Mesendoderm (in vitro differentiated cells): ENCODE measurements around the gene SLC29A4.
"Not testable (repeated sequence)": the region's sequence is repeated elsewhere in the genome, so short reads cannot be mapped to it uniquely, and the experiment has no call there.

Experiments used
- DNase-seq: peaks from one replicate; pipeline ENCODE4 v3.0.0; 2013
- H2AK5ac ChIP-seq: 2 replicates; pipeline ENCODE4 v1.6.1; 2013; ENCODE audit warnings: low read length, inconsistent platforms
- H2BK120ac ChIP-seq: 2 replicates; pipeline ENCODE4 v1.6.1; 2013; ENCODE audit warnings: low read depth, mild to moderate bottlenecking, low read length, moderate library complexity, mixed read lengths
- H2BK15ac ChIP-seq: replicated peaks from 2 replicates; pipeline ENCODE4 v1.6.1; 2013; ENCODE audit warnings: low read depth, mild to moderate bottlenecking, moderate library complexity
- H2BK5ac ChIP-seq: 2 replicates; pipeline ENCODE4 v1.6.1; 2013; ENCODE audit warnings: low read length, inconsistent platforms
- H3K18ac ChIP-seq: 2 replicates; pipeline ENCODE4 v1.6.1; 2013; ENCODE audit warnings: mild to moderate bottlenecking, low read length, mixed read lengths
- H3K23ac ChIP-seq: one replicate; pipeline ENCODE4 v1.6.1; 2013; ENCODE audit warnings: low read length
- H3K27ac ChIP-seq: 2 replicates; pipeline ENCODE4 v1.5.1; 2013; ENCODE audit warnings: low read depth, mild to moderate bottlenecking, inconsistent platforms, low read length, moderate library complexity
- H3K27me3 ChIP-seq: 2 replicates; pipeline ENCODE4 v1.6.1; 2013; ENCODE audit warnings: low read length, control low read depth, mild to moderate bottlenecking, inconsistent platforms; ENCODE audit not compliant: insufficient read depth, poor library complexity
- H3K36me3 ChIP-seq: 2 replicates; pipeline ENCODE4 v1.6.1; 2013; ENCODE audit warnings: low read length, inconsistent platforms; ENCODE audit not compliant: control insufficient read depth, insufficient read depth
- H3K4ac ChIP-seq: one replicate; pipeline ENCODE4 v1.6.1; 2013; ENCODE audit warnings: low read depth, mild to moderate bottlenecking, low read length, moderate library complexity
- H3K4me1 ChIP-seq: 2 replicates; pipeline ENCODE4 v1.6.1; 2013; ENCODE audit warnings: low read depth, low read length, inconsistent platforms; ENCODE audit not compliant: control insufficient read depth
- H3K4me2 ChIP-seq: 2 replicates; pipeline ENCODE4 v1.6.1; 2013; ENCODE audit warnings: low read length
- H3K4me3 ChIP-seq: 2 replicates; pipeline ENCODE4 v1.5.1; 2013; ENCODE audit warnings: mild to moderate bottlenecking, low read length
- H3K56ac ChIP-seq: one replicate; pipeline ENCODE4 v1.6.1; 2013; ENCODE audit warnings: low read length
- H3K79me1 ChIP-seq: 2 replicates; pipeline ENCODE4 v1.6.1; 2013; ENCODE audit warnings: low read length, inconsistent platforms
- H3K79me2 ChIP-seq: 2 replicates; pipeline ENCODE4 v1.6.1; 2013; ENCODE audit warnings: mild to moderate bottlenecking, low read length; ENCODE audit not compliant: control insufficient read depth, insufficient read depth
- H3K9ac ChIP-seq: 2 replicates; pipeline ENCODE4 v1.6.1; 2013; ENCODE audit warnings: low read length, inconsistent platforms
- H4K5ac ChIP-seq: one replicate; pipeline ENCODE4 v1.6.1; 2013; ENCODE audit warnings: low read length
- H4K8ac ChIP-seq: one replicate; pipeline ENCODE4 v1.6.1; 2013; ENCODE audit warnings: low read depth, mild to moderate bottlenecking, control low read depth, low read length, moderate library complexity
- WGBS: extraction: QIAGEN DNeasy Blood & Tissue Kit; methylation state at CpG from one replicate; pipeline ENCODE4 v1.1.7; 2013; ENCODE audit warnings: low lambda C conversion rate, missing lambda C conversion rate; ENCODE audit not compliant: insufficient coverage; ENCODE audit errors: extremely low coverage; 5-methylcytosine and 5-hydroxymethylcytosine counted together

SLC29A4 gene

GRCh38 chr7:5291301-5291700, 8.6 kb downstream of the SLC29A4 start:
- DNase-seq: no peak
- no peaks in the 10 kb centered on the region for H3K36me3 ChIP-seq
- no peaks in the 10 kb centered on the region for H3K79me2 ChIP-seq
- H3K4me1 ChIP-seq: no peaks in the 10 kb centered on the region
- no peak overlapping the region for H2BK120ac ChIP-seq
- no peak overlapping the region for H4K5ac ChIP-seq
- H3K18ac ChIP-seq: no peak overlapping the region
- no peak overlapping the region for H3K4ac ChIP-seq
- H3K9ac ChIP-seq: no peak overlapping the region
- H3K4me2 ChIP-seq: no peak overlapping the region
- H2AK5ac ChIP-seq: no peak overlapping the region
- H3K4me3 ChIP-seq: no peak overlapping the region
- WGBS: no CpG with 5 or more reads among the region's 8 CpGs
- no peak overlapping the region for H2BK15ac ChIP-seq
- no peak overlapping the region for H2BK5ac ChIP-seq
- H3K79me1 ChIP-seq: no peaks in the 10 kb centered on the region
- no peak overlapping the region for H3K23ac ChIP-seq
- H3K56ac ChIP-seq: no peak overlapping the region
- no peaks in the 10 kb centered on the region for H3K27me3 ChIP-seq
- H4K8ac ChIP-seq: no peak overlapping the region
- no peak overlapping the region for H3K27ac ChIP-seq

DNA sequence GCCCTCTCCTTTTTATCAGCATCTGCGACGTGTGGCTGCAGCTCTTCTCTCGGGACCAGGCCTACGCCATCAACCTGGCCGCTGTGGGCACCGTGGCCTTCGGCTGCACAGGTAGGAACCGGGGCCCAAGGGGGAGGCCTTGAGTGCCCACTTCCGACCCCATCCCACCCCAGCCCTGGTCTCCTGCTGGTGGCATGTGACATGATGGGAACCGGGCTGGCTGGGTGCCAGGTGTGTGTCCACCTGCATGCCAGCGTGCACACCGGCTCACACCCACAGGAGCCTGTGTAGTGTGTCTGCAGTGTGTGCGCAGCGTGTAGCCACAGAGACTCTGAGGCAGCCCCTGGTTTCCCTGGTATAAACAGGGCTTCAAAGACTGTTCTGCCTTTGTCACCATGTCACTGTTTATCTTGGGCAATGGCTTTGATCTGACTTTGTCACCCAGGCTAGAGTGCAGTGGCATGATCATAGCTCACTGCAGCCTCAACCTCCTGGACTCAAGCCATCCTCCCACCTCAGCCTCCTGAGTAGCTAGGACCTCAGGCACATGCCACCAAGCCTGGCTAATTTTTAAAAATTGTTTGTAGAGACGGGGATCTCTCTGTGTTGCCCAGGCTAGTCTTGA, 9.1 kb downstream of the SLC29A4 start:
- H3K4me1 ChIP-seq, H3K27ac ChIP-seq, H3K9ac ChIP-seq, H3K23ac ChIP-seq, H3K18ac ChIP-seq, H3K56ac ChIP-seq, DNase-seq, H3K36me3 ChIP-seq, H2BK120ac ChIP-seq, H2BK15ac ChIP-seq, H3K79me2 ChIP-seq, H3K4ac ChIP-seq, H2AK5ac ChIP-seq, H3K27me3 ChIP-seq, H3K79me1 ChIP-seq, H4K8ac ChIP-seq, H2BK5ac ChIP-seq, H3K4me2 ChIP-seq, H4K5ac ChIP-seq, H3K4me3 ChIP-seq: not testable (repeated sequence)
- no CpG with 5 or more reads among the region's 15 CpGs for WGBS

- H3K79me1 ChIP-seq: no peaks in the 10 kb centered on the region
- H3K23ac ChIP-seq: no peak overlapping the region
- no peak overlapping the region for H3K9ac ChIP-seq
- no peak overlapping the region for H2AK5ac ChIP-seq
- no peak overlapping the region for H2BK5ac ChIP-seq
- no peak overlapping the region for H3K18ac ChIP-seq
- no peak overlapping the region for H4K5ac ChIP-seq
- no peak overlapping the region for H4K8ac ChIP-seq
- no peak overlapping the region for H2BK15ac ChIP-seq
- no peak overlapping the region for H3K27ac ChIP-seq
- H3K36me3 ChIP-seq: no peaks in the 10 kb centered on the region
- no peak overlapping the region for H3K4ac ChIP-seq
- H3K79me2 ChIP-seq: no peaks in the 10 kb centered on the region
- no peaks in the 10 kb centered on the region for H3K4me1 ChIP-seq
- DNase-seq: no peak
- WGBS: no CpG with 5 or more reads among the region's 14 CpGs
- no peaks in the 10 kb centered on the region for H3K27me3 ChIP-seq
- no peak overlapping the region for H2BK120ac ChIP-seq
- H3K56ac ChIP-seq: no peak overlapping the region
- no peak overlapping the region for H3K4me2 ChIP-seq
- H3K4me3 ChIP-seq: no peak overlapping the region
These were observed 11.6 kb downstream of the SLC29A4 start for GRCh38 chr7:5294169-5294987.

- Histone ChIP-seq H2BK5ac (no peak overlapping the region), H3K4ac (no peak overlapping the region), H3K36me3 (no peaks in the 10 kb centered on the region), H2BK120ac (no peak overlapping the region), H4K5ac (no peak overlapping the region), H3K4me3 (no peak overlapping the region), H3K27me3 (no peaks in the 10 kb centered on the region), H3K79me1 (no peaks in the 10 kb centered on the region), H2BK15ac (no peak overlapping the region), H3K79me2 (no peaks in the 10 kb centered on the region), H3K27ac (no peak overlapping the region), H3K4me2 (no peak overlapping the region), H3K56ac (peak overlapping the region; percentile 18), H2AK5ac (no peak overlapping the region), H3K23ac (no peak overlapping the region), H4K8ac (no peak overlapping the region), H3K9ac (peak overlapping the region; percentile 8), H3K4me1 (no peaks in the 10 kb centered on the region), H3K18ac (no peak overlapping the region)
- WGBS: no CpG with 5 or more reads among the region's 33 CpGs
- DNase-seq: no peak
These were observed 12.6 kb downstream of the SLC29A4 start for GRCh38 chr7:5295039-5296014.

DNA sequence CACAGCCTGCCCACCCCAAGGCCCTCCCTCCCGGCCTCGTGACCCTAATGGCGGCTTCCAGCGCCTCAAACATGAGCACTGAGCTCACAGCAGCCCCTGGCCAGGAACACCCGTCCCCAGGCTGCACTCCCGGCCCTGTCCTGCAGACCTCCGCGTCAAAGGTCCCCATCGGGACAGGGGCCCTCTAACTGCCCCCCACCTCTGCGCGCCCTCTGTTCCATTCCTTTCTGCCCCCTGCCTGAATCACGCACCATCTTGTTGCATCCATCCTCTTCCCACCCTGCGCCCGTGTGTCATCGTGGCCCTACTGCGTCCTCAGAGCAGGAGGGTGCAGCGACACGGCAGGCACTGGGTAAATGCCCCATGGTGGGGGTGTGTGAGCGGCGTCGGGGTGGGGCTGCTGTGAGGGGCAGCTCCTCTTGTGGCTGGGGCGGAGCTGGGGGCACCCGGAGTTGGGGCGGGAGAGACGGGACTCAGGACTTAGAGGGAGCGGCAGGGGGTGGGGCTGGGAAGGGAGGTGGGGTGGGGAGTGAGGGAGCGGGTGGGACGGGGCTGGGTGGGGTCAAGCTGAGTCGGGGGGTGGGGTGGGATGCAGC, 13.4 kb downstream of the SLC29A4 start:
- H3K4me3 ChIP-seq: peak overlapping the region; percentile 19
- no CpG with 5 or more reads among the region's 29 CpGs for WGBS

More for the DNA sequence above, 13.4 kb downstream of the SLC29A4 start:
- Histone ChIP-seq H3K18ac (no peak overlapping the region), H3K56ac (peak overlapping the region; percentile 80), H3K36me3 (no peaks in the 10 kb centered on the region), H2BK15ac (no peak overlapping the region), H3K9ac (peak overlapping the region; percentile 65), H4K8ac (no peak overlapping the region), H2BK120ac (no peak overlapping the region), H3K27ac (no peak overlapping the region), H3K79me2 (no peaks in the 10 kb centered on the region), H3K23ac (no peak overlapping the region), H2AK5ac (no peak overlapping the region), H3K27me3 (no peaks in the 10 kb centered on the region), H3K4ac (no peak overlapping the region), H2BK5ac (no peak overlapping the region), H3K79me1 (no peaks in the 10 kb centered on the region), H3K4me2 (peak overlapping the region; percentile 56), H4K5ac (no peak overlapping the region), H3K4me1 (no peaks in the 10 kb centered on the region)
- peak; percentile 46 for DNase-seq
